ENCODE data around the gene ENTPD1. TPM values are rescaled to one million over a fixed set of nuclear protein-coding genes. Genes with fewer than 3 reads are reported as not detected.
A peak's percentile ranks its signal among the peaks of the same experiment; 100 is the strongest.

Gene ENTPD1
- polyA plus RNA-seq, 1 donor (not counting 4 experiments of a cell fraction or from before 2014, with no cell fraction given), result 0.03 TPM

GRCh38 chr10:95818010-95818409, 62.0 kb downstream of the ENTPD1 start:
- DNase-seq (ENCODE audit: low read depth, low spot score) (no peak), FAIRE-seq (no peak)
- Histone ChIP-seq H3K9me1 (ENCODE audit: control insufficient read depth, extremely low read depth, insufficient read depth, low read length) (no peaks in the 10 kb centered on the region), H3K4me3 (ENCODE audit: control insufficient read depth in 2 of 3, extremely low read depth in 1 of 3, insufficient read depth in 2 of 3, low read depth in 1 of 3, low read length in 3 of 3) (no peak overlapping the region), H3K9me3 (ENCODE audit: control insufficient read depth, low read depth, low read length) (no peaks in the 10 kb centered on the region), H3K27ac (ENCODE audit: control insufficient read depth, insufficient read depth, low read length) (no peak overlapping the region), H3K9ac (ENCODE audit: control insufficient read depth, extremely low read depth, insufficient read depth, low read length) (no peak overlapping the region), H3K4me2 (ENCODE audit: control insufficient read depth, extremely low read depth, insufficient read depth, low read depth, low read length) (no peak overlapping the region), H3K27me3 (ENCODE audit: control insufficient read depth, extremely low read depth, insufficient read depth, low read length) (peaks cover 3% of the 10 kb centered on the region), H4K20me1 (ENCODE audit: control insufficient read depth, extremely low read depth, insufficient read depth, low read length) (no peaks in the 10 kb centered on the region), H3K79me2 (ENCODE audit: control insufficient read depth, insufficient read depth, low read length) (no peaks in the 10 kb centered on the region), H3K4me1 (ENCODE audit: control insufficient read depth, extremely low read depth, insufficient read depth, low read length) (peaks cover 3% of the 10 kb centered on the region), H2AFZ (ENCODE audit: control insufficient read depth, low read length) (no peak overlapping the region), H3K36me3 (ENCODE audit: control insufficient read depth in 2 of 2, extremely low read depth in 1 of 2, insufficient read depth in 2 of 2, low read length in 2 of 2) (no peaks in the 10 kb centered on the region)
- dilution Hi-C loops (cut with MboI; ENCODE audit: extremely low pct_ligation_motif_present, low sequenced_read_pairs), result no loop called here
- TF ChIP-seq EZH2 (IDR thresholded peaks at IDR 0.05; ENCODE audit: low read length) (no peak), CTCF (optimal IDR thresholded peaks at IDR 0.05 in 1 of 3, IDR thresholded peaks at IDR 0.05 in 1 of 3, conservative IDR thresholded peaks at IDR 0.05 in 1 of 3; ENCODE audit: extremely low read depth in 1 of 3, insufficient read depth in 2 of 3, low read length in 3 of 3) (no peak)

GRCh38 chr10:95818668-95819067, 62.7 kb downstream of the ENTPD1 start:
- Histone ChIP-seq H3K27ac (ENCODE audit: control insufficient read depth, insufficient read depth, low read length) (no peak overlapping the region), H3K4me1 (ENCODE audit: control insufficient read depth, extremely low read depth, insufficient read depth, low read length) (peaks cover 3% of the 10 kb centered on the region), H3K27me3 (ENCODE audit: control insufficient read depth, extremely low read depth, insufficient read depth, low read length) (peaks cover 3% of the 10 kb centered on the region), H2AFZ (ENCODE audit: control insufficient read depth, low read length) (no peak overlapping the region), H3K36me3 (ENCODE audit: control insufficient read depth in 2 of 2, extremely low read depth in 1 of 2, insufficient read depth in 2 of 2, low read length in 2 of 2) (no peaks in the 10 kb centered on the region), H4K20me1 (ENCODE audit: control insufficient read depth, extremely low read depth, insufficient read depth, low read length) (no peaks in the 10 kb centered on the region), H3K9me3 (ENCODE audit: control insufficient read depth, low read depth, low read length) (no peaks in the 10 kb centered on the region), H3K9ac (ENCODE audit: control insufficient read depth, extremely low read depth, insufficient read depth, low read length) (no peak overlapping the region), H3K4me3 (ENCODE audit: control insufficient read depth in 2 of 3, extremely low read depth in 1 of 3, insufficient read depth in 2 of 3, low read depth in 1 of 3, low read length in 3 of 3) (no peak overlapping the region), H3K79me2 (ENCODE audit: control insufficient read depth, insufficient read depth, low read length) (no peaks in the 10 kb centered on the region), H3K9me1 (ENCODE audit: control insufficient read depth, extremely low read depth, insufficient read depth, low read length) (no peaks in the 10 kb centered on the region), H3K4me2 (ENCODE audit: control insufficient read depth, extremely low read depth, insufficient read depth, low read depth, low read length) (no peak overlapping the region)
- DNase-seq (ENCODE audit: low read depth, low spot score) (no peak), FAIRE-seq (peak; percentile 75)
- dilution Hi-C loops (cut with MboI; ENCODE audit: extremely low pct_ligation_motif_present, low sequenced_read_pairs), result no loop called here
- TF ChIP-seq CTCF (optimal IDR thresholded peaks at IDR 0.05 in 1 of 3, IDR thresholded peaks at IDR 0.05 in 1 of 3, conservative IDR thresholded peaks at IDR 0.05 in 1 of 3; ENCODE audit: extremely low read depth in 1 of 3, insufficient read depth in 2 of 3, low read length in 3 of 3) (no peak), EZH2 (IDR thresholded peaks at IDR 0.05; ENCODE audit: low read length) (no peak)

All from keratinocyte (primary cell).